Measurements from ENCODE around the gene PLCL2.

Gene PLCL2

DNA sequence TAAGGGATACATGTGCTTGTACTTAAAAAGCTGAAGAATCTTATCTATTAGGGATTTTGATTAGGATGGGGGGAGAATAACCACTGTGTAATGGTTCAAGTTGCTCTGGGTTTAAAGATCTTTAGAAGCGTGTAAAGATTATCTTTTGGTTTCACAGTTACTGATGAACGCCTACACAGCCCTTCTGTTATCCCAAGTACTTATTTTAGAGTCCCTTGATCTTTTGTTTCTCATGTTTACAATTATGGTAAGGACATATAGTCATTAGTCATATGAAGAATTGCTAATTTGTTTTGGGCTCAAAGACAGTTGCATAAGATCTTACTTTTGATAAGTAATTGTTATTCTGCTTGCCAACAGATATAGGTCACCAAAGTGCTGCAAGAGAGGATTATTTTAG is 160.1 kb downstream of the PLCL2 start:
- no peak for DNase-seq (ENCODE audit: low read depth in 3 of 3)

DNA sequence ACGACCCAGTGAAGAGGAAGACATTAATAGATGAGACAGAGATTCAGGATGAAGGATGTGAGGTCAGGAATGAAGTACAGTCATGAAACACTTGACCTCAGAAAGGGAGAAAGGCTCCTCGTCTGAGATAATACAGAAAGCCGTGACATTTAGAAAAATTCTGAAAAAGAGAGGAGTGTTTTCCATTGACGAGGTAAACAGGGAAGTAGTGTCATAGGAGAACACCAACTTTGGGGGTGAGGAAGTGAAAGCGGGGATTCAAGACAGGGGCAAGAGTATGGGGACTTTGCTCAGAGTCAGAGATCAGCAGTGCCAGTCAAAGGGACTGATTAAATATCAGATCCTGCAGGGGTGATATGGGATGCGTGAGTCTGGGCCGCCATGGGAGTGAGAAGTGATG is 160.9 kb downstream of the PLCL2 start:
- no peak for DNase-seq (ENCODE audit: low read depth in 3 of 3)

DNA sequence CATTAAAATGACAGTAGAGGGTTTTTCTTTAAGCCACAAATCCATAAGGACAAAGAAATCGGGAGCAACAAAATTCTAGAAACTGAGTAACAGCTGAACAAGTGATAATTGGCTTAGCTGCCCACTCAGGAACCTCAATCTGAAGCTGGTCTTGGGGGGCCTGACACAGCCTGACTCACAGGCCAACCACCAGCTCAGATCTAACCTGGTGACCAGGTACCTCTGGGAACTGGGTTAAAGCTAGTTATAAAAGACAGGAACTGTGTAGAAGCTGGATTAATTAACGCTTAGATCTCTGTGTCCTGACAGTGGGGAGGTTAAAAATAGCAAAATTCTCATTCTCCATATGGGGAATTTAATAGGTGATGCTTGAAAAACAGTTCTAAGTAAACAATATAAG is 161.9 kb downstream of the PLCL2 start:
- DNase-seq (ENCODE audit: low read depth in 3 of 3) = no peak

- no peak for DNase-seq (ENCODE audit: low read depth in 3 of 3)
These were observed 162.4 kb downstream of the PLCL2 start for GRCh38 chr3:17047162-17047561.

DNA sequence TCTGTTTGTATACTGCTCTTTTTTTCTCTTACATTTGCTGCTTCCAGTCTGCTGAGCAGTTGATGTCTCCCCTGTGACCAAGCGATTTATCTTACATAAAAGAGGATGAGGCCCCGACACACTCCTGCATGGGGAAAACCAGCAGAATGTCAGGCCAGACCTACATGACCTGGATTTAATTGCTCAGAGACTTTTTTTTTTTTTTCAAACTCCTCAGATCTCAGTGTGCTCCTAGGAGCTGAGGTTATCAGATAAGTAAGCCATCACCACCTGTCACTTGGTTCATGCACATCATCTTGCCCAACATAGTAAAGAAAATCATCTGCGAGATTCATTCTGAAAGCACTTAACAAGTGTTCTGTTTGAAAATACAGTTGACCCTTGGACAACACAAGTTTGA is 163.1 kb downstream of the PLCL2 start:
- DNase-seq (ENCODE audit: low read depth in 3 of 3) = no peak

- DNase-seq (ENCODE audit: low read depth in 3 of 3) = no peak
These were observed 165.3 kb downstream of the PLCL2 start for GRCh38 chr3:17050071-17050470.

- no peak for DNase-seq (ENCODE audit: low read depth in 3 of 3)
These were observed 165.8 kb downstream of the PLCL2 start for GRCh38 chr3:17050506-17050905.

DNA sequence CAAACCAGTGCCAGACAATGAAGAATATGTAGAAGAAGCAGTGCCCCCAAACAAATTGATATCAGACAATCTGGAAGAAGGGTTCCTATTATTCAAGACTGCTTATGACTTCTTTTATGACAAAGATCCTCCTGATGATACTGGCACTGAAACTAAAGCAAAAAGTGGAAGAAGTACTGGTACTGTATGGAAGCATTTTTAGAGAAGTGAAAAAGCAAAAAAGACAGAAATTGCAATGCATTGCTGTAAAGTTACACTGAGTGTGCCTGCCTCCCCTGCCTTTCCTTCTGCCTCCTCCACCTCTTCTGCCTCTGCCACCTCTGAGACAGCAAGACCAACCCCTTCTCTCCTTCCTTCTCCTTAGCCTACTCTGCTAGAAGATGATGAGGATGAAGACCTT is 167.6 kb downstream of the PLCL2 start:
- DNase-seq (ENCODE audit: low read depth in 3 of 3) = no peak

DNA sequence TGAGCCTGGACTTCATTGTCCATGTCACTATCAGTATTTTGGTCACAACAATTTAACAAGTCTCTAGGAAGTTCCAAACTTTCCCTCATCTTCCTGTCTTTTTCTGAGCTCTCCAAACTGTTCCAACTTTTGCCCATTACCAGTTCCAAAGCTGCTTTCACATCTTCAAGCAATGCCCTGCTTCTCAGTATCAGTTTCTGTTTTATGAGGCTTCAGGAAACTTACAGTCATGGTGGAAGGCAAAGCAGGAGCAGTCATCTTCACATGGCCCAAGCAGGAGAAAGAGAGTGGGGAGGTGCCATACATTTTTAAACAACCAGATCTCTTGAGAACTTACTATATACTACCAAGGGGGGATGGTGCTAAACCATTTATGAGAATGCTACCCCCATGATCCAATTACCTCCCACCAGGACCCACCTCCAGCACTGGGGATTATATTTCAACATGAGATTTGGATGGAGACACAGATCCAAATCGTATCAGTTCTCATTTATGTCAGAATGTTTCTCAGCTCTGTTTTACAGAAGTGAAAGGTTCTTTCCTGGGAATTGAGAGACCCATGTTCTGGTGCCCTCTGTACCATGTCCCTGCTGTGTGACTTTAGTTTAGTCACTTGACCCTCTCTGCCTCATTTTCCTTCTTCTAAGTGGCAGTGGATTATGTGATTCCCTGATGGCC is 169.7 kb downstream of the PLCL2 start:
- no peak for DNase-seq (ENCODE audit: low read depth in 3 of 3)

GRCh38 chr3:17054982-17055343 is 170.2 kb downstream of the PLCL2 start:
- DNase-seq (ENCODE audit: low read depth in 3 of 3) = no peak

DNA sequence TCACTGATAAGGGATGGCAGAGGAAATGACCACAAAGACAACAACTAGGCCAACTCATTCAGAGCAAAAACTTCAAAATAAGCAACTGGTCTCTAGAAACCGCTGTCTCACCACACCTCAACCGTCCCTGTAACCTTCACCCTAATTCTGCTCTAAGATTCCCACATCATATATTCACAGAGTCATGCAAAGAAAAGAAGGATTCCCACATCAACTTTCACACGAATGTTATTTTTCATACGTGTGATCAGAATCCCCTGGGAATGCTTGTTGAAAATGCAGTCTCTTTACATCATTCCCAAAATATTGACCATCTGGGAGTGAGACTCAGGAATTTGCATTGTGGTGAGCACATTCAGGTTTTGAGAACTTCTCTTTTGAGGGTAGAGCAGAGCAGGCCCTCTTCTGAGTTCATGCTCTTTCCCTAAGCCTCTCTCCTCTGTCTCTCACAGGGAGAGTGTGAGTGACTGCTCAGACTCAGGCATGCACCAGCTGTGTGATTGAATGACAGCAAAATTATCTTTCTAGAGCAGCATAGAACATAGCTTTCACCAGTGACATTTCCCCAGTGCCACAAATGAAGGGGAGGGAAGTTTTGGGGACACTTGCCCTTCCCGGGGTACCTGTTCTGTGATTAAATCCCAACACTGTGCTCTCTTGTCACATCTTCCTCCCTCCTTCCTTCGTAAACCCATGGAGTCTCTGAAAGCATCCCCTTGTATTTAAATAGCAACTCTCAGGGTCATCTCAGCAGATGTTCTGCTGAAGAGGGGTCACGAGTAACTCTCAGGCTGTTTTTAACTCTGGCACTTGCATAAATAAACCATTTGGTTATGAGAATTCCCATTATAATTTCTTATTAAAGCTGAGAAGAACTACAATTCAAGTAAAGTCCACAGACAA is 170.9 kb downstream of the PLCL2 start:
- DNase-seq (ENCODE audit: low read depth in 3 of 3) = no peak

DNA sequence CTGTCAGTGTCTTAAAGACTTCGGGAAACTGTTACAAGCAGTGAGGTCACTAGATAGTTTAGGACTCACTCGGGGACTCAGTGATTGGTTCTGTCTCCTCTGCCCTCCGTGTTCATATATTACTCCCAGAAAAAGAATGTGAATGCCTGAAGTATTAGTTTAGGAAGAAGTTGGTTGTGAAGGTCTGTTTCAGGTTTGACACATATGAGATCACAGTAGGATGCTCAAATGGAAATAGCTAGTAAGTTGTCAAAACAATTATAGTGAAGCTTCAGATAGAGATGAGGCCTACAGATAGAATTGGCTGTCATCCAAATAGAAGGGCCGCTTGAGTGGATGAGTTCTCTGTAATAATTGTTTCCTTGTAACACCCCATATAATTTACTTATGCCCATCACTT is 172.6 kb downstream of the PLCL2 start:
- no peak for DNase-seq (ENCODE audit: low read depth in 3 of 3)

DNA sequence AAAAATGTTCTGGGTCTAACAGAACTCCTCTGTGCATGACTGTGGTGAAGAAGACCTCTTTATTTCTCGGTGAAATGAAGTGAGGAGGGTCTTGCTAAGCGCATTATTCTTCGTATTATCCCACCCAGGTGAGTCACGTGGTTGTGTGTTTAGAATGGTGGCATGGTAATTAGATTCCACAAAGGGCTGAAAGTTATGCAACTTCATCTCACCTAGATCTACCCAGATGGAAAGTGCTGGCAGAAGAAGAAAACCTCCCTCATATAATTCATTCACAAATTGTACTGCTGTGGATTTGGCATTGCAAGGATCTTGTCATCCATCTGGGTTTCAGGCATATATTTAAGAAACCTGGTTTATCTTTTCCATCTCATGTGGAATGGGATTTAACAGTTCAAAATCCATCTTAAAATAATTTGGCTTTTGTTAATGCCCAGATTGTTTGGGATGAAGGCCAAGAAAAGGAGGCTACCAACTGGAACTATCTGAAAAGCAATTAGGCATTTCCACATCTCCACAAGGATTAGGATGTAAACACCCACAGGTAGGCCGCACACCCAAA is 175.3 kb downstream of the PLCL2 start:
- DNase-seq (ENCODE audit: low read depth in 3 of 3) = no peak

GRCh38 chr3:17061005-17061404 is 176.2 kb downstream of the PLCL2 start:
- DNase-seq (ENCODE audit: low read depth in 3 of 3) = no peak

- no peak for DNase-seq (ENCODE audit: low read depth in 3 of 3)
These were observed 178.0 kb downstream of the PLCL2 start for GRCh38 chr3:17062736-17063135.

DNA sequence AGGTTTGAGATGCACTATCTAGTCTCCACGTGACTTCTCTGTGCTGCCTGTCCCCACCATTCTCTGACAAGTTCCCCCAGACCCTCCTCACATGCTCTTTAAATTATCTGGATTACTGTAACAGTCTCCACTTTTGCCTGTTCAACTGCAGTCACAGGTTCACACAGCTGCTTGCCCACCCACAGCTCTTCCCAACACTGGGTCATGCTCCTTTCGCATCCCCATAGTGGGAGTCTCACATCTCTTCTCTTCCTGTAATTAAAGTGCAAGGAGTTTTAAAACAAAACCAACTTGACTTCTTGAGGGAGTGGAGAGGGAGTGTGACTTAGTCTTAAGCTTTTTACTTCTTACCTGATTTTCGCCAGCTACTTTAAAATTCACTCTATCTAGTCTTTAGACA is 178.8 kb downstream of the PLCL2 start:
- no peak for DNase-seq (ENCODE audit: low read depth in 3 of 3)

DNA sequence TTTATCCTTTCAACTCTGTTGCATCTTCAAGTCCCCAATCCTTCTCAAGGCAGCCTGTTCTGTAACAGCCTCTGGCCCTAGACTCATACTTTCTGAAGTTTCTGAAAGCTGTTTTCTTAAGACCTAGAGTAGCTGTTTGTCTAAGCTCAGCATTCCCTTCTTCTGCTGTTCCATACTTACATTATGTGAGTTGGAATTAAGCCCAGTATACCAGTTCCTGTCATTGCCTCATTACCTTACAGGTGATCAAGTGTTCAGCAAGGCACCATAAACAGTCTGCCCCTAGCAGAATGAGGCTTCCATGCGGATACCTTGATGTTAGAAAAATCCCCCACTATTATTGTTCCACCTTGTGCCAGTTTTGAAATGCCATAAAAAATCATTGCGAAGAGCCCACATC is 180.6 kb downstream of the PLCL2 start:
- no peak for DNase-seq (ENCODE audit: low read depth in 3 of 3)

DNA sequence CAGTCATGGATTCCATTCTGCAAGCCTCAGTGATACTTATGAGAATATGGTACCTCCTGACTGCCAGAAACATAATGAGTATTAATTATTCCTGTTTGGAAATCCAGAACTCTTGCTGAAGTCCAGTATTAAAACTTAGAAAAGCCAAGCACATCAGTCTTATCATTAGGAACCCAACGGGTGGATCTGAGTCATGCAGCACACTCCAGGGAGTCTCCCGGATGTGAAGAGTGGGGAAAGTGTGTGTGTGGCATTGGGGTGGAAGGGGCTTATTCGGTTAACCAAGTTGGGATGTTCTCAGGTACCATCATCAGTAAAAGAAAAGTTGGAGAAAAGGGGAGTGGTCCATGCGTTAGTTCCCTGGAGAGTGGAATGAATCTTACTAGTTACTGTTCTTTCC is 181.1 kb downstream of the PLCL2 start:
- no peak for DNase-seq (ENCODE audit: low read depth in 3 of 3)

DNA sequence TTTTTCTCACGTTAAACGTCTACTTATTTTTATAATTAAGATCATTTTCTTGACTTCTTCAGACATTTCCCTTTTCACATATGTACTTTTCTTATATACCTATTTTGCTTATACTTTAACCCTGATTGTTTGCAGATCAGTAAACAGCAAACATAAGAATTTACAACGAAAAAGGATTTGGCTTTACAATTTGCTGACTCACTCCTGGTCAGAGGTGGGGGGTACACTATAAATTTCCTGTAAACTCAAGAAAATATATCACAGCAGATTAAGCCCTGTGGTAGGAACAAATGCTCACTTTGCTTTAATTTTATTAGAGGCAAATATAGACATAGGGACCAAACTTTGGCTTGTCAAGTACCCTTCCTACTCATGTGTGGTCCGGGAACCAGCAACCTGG is 185.0 kb downstream of the PLCL2 start:
- DNase-seq (ENCODE audit: low read depth in 3 of 3) = no peak

DNA sequence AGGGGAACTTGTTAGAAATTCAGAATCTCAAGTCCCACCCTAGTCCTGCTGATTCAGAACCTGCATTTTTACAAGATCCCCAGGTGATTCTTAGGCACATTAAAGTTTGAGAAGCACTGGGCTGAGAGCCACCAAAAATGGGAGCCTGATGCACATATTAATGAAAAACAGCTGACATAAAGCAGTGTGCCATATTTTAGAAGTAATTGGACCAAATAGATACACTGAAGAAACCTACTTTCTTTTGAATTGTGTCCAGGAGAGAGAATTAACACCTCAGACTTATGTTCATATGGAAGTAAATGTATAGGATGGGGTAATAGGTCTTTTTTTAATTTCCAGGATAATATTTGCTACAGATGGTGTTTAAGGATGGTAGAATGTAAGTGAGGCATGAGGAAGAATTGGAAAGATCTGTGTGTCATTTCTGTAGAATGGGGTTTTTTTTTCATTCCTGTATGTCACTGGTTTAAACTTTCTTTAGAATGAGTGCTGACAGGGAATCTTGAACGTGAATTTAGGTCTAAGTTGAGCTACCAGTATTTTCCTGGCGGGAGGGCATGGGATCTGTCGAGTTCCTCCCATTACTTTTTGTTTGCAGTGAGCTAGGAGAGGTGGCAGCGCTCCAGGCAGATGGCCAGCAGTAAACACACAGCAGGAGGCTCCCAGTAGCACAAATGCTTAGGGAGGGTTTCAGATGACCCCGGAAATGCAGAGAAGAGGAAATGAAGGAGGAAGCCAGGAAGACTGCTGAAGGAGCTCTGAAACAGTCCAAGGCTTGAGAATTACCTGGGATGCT is 185.6 kb downstream of the PLCL2 start:
- DNase-seq (ENCODE audit: low read depth in 3 of 3) = no peak

DNA sequence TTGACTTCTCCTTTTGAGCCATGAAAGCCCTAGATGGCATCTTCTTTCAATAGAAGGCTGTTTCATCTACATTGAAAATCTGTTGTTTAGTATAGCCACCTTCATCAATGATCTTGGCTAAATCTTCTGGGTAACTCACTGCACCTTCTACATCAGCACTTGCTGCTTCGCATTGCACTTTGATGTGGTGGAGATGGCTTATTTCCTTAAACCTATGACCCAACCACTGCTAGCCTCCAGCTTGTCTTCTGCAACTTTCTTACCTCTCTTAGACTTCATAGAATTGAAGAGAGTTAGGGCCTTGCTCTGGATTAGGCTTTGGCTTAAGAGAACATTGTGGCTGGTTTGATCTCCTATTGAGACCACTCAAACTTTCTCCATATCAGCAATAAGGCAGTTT is 189.8 kb downstream of the PLCL2 start:
- no peak for DNase-seq (ENCODE audit: low read depth in 3 of 3)

- no peak for DNase-seq (ENCODE audit: low read depth in 3 of 3)
These were observed 190.6 kb downstream of the PLCL2 start for GRCh38 chr3:17075358-17075757.

Measured in stimulated activated CD4-positive, alpha-beta T cell treated with anti-CD3 and anti-CD28 coated beads, TNF-alpha, amount 100 ng/mL, for 24 hours (primary cell).